CD4-positive, alpha-beta T cell (primary cell): ENCODE results near the gene VPS51. TPM values are rescaled to one million over a fixed set of nuclear protein-coding genes. Genes with fewer than 3 reads are reported as not detected.

Source experiments
- ATAC-seq: fragments of 200-7000 bp; cut with Tn5 transposase; one replicate; pipeline ENCODE4 v1.10.0; 2022; ENCODE audit warnings: mild to moderate bottlenecking; ENCODE audit not compliant: poor library complexity
- CTCF ChIA-PET: fragments of 350-600 bp; sonication (Branson Sonifier 250); formaldehyde crosslinking; loops from one replicate; lab custom pipeline; 2021; ENCODE audit warnings: antibody characterized with exemption, inconsistent platforms; lab: Charles Lee
- POLR2A ChIA-PET: fragments of 350-600 bp; sonication (Branson Sonifier 250); formaldehyde crosslinking; loops from one replicate; lab custom pipeline; 2021; ENCODE audit warnings: antibody characterized with exemption, inconsistent platforms; lab: Charles Lee
- DNase-seq, 14 experiments: peaks; one replicate each; pipeline ENCODE4 v3.0.0-alpha.2; 2013 to 2020; ENCODE audit warnings: mixed read lengths in 2 of 14
- H3K27ac ChIP-seq, 2 donors: one replicate each; pipeline versions ENCODE4 v1.5.1 to v1.7.0; 2013; ENCODE audit warnings: low read length in 2 of 2, low read depth in 1 of 2, mild to moderate bottlenecking in 1 of 2
- H3K27me3 ChIP-seq, 2 experiments: 1 replicate in 1 of 2; 2 replicates in 1 of 2; pipeline versions ENCODE4 v1.6.1 to v1.7.0; 2013; ENCODE audit warnings: low read length in 2 of 2, control low read depth in 1 of 2, mild to moderate bottlenecking in 1 of 2, moderate library complexity in 1 of 2; ENCODE audit not compliant: insufficient read depth in 2 of 2, control insufficient read depth in 1 of 2
- H3K36me3 ChIP-seq: one replicate; pipeline ENCODE4 v1.6.1; 2013; ENCODE audit warnings: low read length, control low read depth; ENCODE audit not compliant: insufficient read depth
- H3K4me1 ChIP-seq: one replicate; pipeline ENCODE4 v1.6.1; 2013; ENCODE audit warnings: low read length, control low read depth; ENCODE audit not compliant: insufficient read depth
- H3K4me3 ChIP-seq: one replicate; pipeline ENCODE4 v1.5.1; 2013; ENCODE audit warnings: mild to moderate bottlenecking, low read length, moderate library complexity
- H3K9me3 ChIP-seq, 2 experiments: 1 replicate in 1 of 2; 2 replicates in 1 of 2; pipeline versions ENCODE4 v1.6.1 to v1.7.0; 2013; ENCODE audit warnings: low read length in 2 of 2, mild to moderate bottlenecking in 2 of 2, control low read depth in 1 of 2, moderate library complexity in 1 of 2; ENCODE audit not compliant: control insufficient read depth in 1 of 2, insufficient read depth in 1 of 2
- H3K27ac Mint-ChIP-seq: one replicate; pipeline ENCODE4 v1.8.0; 2020; ENCODE audit warnings: mixed read lengths
- H3K27me3 Mint-ChIP-seq: one replicate; pipeline ENCODE4 v1.8.0; 2021; ENCODE audit warnings: mixed read lengths
- H3K36me3 Mint-ChIP-seq: one replicate; pipeline ENCODE4 v1.8.0; 2021; ENCODE audit warnings: low read depth, mixed read lengths
- H3K4me1 Mint-ChIP-seq: one replicate; pipeline ENCODE4 v1.8.0; 2021; ENCODE audit warnings: low read depth, mixed read lengths
- H3K4me3 Mint-ChIP-seq: one replicate; pipeline ENCODE4 v1.8.0; 2020; ENCODE audit warnings: mild to moderate bottlenecking, mixed read lengths
- H3K9me3 Mint-ChIP-seq: one replicate; pipeline ENCODE4 v1.8.0; 2020; ENCODE audit warnings: mixed read lengths
- CTCF ChIP-seq: fragments of 200-600 bp; IDR thresholded peaks from one replicate; pipeline ENCODE4 v1.8.0; 2022; ENCODE audit warnings: antibody characterized with exemption, mild to moderate bottlenecking
- intact Hi-C, 2 experiments: fragments of 100-400 bp; cut with DNase I in 1 of 2; cut with micrococcal nuclease in 1 of 2; formaldehyde crosslinking; loops; one replicate each; pipeline versions ENCODE4 v1.15.1 to v1.9.0; 2023 to 2025; cut with DNase I, micrococcal nuclease
- total RNA-seq, 174 experiments: library from RNA in 2 of 174; stranded (reverse) in 2 of 174; gene quantifications; one replicate each; pipeline ENCODE4 v1.2.3 and lab custom pipeline; 2021 to 2026

The VPS51 gene
- total RNA-seq, 2 experiments from 2014 or later = 243 to 246 TPM

GRCh38 chr11:65108469-65109123 lies 12.6 kb downstream of the VPS51 start:
- no peak for TF ChIP-seq CTCF
- Histone ChIP-seq H3K36me3 (peaks cover 42% of the 10 kb centered on the region), H3K27ac (no peak overlapping the region), H3K4me1 (peaks cover 37% of the 10 kb centered on the region), H3K4me3 (no peak overlapping the region), H3K27me3 (no peaks in the 10 kb centered on the region), H3K9me3 (no peaks in the 10 kb centered on the region)
- H3K27ac Mint-ChIP-seq = no peak overlapping the region
- H3K9me3 Mint-ChIP-seq = no peaks in the 10 kb centered on the region
- H3K4me3 Mint-ChIP-seq = no peak overlapping the region
- intact Hi-C loops = no loop called here
- POLR2A ChIA-PET = interaction anchor here (2.1 to 6.5 kb wide), 2 partner anchors 9 to 12 kb away, joined by 5 to 91 read pairs; partner anchors contain the start of genes VPS51 and ZNHIT2
- peaks cover 54% of the 10 kb centered on the region for H3K36me3 Mint-ChIP-seq
- DNase-seq = peak in 1 of 14 experiments; percentile 36
- peaks cover 30% of the 10 kb centered on the region for H3K4me1 Mint-ChIP-seq
- no peaks in the 10 kb centered on the region for H3K27me3 Mint-ChIP-seq
- no peak for ATAC-seq
- CTCF ChIA-PET = interaction anchor here (2.2 kb wide), 1 partner anchor 11 kb away, joined by 23 read pairs; the partner anchor contains the start of genes FAU, MRPL49 and ZNHIT2

- Mint-ChIP-seq H3K27ac (peak overlapping the region; percentile 92), H3K4me1 (peaks cover 36% of the 10 kb centered on the region), H3K9me3 (no peaks in the 10 kb centered on the region), H3K4me3 (peak overlapping the region; percentile 32), H3K36me3 (peaks cover 48% of the 10 kb centered on the region), H3K27me3 (no peaks in the 10 kb centered on the region)
- Histone ChIP-seq H3K36me3 (peaks cover 41% of the 10 kb centered on the region), H3K4me3 (no peak overlapping the region), H3K27me3 (no peaks in the 10 kb centered on the region), H3K4me1 (peaks cover 40% of the 10 kb centered on the region), H3K27ac (peak overlapping the region; percentile 33 to 43), H3K9me3 (no peaks in the 10 kb centered on the region)
- ChIA-PET CTCF (interaction anchor here (1.0 to 4.1 kb wide), 15 partner anchors 10 to 249 kb away, joined by 3 to 58 read pairs (median 5); partner anchors contain the start of genes ARL2, FAU, MRPL49 and VPS51), POLR2A (interaction anchor here (1.1 to 6.5 kb wide), 5 partner anchors 8 to 96 kb away, joined by 3 to 91 read pairs (median 50); partner anchors contain the start of genes ARL2, FAU, MRPL49 and SYVN1)
- TF ChIP-seq CTCF = no peak
- DNase-seq = peak in 1 of 14 experiments; percentile 46
- ATAC-seq = no peak
- intact Hi-C loops = loop anchor here (1.0 to 10.0 kb wide), 5 partner anchors 9 to 415 kb away; partner anchors contain the start of genes VPS51 (in 2 of the 2), CAPN1 (in 1 of the 2), MAP4K2 (in 1 of the 2) and SCYL1 (in 1 of the 2)
Measured at GRCh38 chr11:65109231-65110198, 13.5 kb downstream of the VPS51 start.

- peaks cover 48% of the 10 kb centered on the region for H3K4me1 ChIP-seq
- Mint-ChIP-seq H3K27me3 (no peaks in the 10 kb centered on the region), H3K9me3 (no peaks in the 10 kb centered on the region), H3K4me3 (peak overlapping the region; percentile 32), H3K4me1 (peaks cover 36% of the 10 kb centered on the region), H3K36me3 (peaks cover 40% of the 10 kb centered on the region), H3K27ac (peak overlapping the region; percentile 92)
- DNase-seq = peak; percentile 90 to 99 (median 95)
- TF ChIP-seq CTCF = peak; percentile 94
- peaks cover 35% of the 10 kb centered on the region for H3K36me3 ChIP-seq
- CTCF ChIA-PET = interaction anchor here (0.7 to 4.1 kb wide), 18 partner anchors 9 to 250 kb away, joined by 3 to 58 read pairs (median 4); partner anchors contain the start of genes ARL2, FAU, MRPL49 and VPS51
- POLR2A ChIA-PET = interaction anchor here (0.8 to 6.5 kb wide), 6 partner anchors 11 to 366 kb away, joined by 3 to 91 read pairs (median 29); partner anchors contain the start of genes ARL2, FAU, MRPL49 and RASGRP2
- intact Hi-C loops = loop anchor here (1.0 to 10.0 kb wide), 5 partner anchors 8 to 414 kb away; partner anchors contain the start of genes VPS51 (in 2 of the 2), CAPN1 (in 1 of the 2), MAP4K2 (in 1 of the 2) and SCYL1 (in 1 of the 2)
- no peaks in the 10 kb centered on the region for H3K9me3 ChIP-seq
- peak overlapping the region; percentile 33 to 53 for H3K27ac ChIP-seq
- no peaks in the 10 kb centered on the region for H3K27me3 ChIP-seq
- peak; percentile 58 for ATAC-seq
- no peak overlapping the region for H3K4me3 ChIP-seq
Measured at GRCh38 chr11:65110354-65110861, 14.4 kb downstream of the VPS51 start.
